ENCODE measurements around the gene OSER1.

Gene OSER1

DNA sequence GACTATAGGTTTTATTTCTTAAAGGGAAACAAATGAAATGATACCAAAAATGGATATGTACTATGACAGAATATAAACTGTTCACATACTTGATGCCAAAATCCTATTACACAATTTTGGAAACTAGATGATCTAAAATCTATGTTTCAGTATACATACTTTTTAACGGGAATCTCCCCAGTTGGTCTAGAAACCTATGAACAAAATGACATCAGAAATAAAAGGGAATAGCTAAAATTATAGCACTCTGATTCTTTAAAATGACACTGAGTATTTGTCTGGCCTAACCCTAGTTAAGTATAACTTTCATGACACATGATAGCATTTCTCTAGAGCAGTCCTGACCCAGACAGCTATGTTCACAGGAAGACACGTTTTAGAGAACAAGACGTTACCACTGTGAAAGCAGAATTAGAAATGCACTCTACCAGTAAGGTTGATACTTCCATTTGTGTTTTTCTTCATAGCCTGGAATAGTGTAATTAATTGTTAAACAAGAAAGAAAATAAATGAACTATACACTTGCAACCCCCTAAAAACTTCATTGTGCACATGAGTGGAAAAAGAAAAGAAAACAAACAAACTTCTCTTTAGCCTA is 3.3 kb downstream of the OSER1 start:
- CTCF ChIA-PET = interaction anchor here (1.1 to 1.7 kb wide), 5 partner anchors 8 to 104 kb away, joined by 3 to 5 read pairs (median 3); no protein-coding TSS in a partner anchor
- no peak overlapping the region for H3K4me3 ChIP-seq (ENCODE audit: low read depth, low read length)
- TF ChIP-seq, protein P1, sequence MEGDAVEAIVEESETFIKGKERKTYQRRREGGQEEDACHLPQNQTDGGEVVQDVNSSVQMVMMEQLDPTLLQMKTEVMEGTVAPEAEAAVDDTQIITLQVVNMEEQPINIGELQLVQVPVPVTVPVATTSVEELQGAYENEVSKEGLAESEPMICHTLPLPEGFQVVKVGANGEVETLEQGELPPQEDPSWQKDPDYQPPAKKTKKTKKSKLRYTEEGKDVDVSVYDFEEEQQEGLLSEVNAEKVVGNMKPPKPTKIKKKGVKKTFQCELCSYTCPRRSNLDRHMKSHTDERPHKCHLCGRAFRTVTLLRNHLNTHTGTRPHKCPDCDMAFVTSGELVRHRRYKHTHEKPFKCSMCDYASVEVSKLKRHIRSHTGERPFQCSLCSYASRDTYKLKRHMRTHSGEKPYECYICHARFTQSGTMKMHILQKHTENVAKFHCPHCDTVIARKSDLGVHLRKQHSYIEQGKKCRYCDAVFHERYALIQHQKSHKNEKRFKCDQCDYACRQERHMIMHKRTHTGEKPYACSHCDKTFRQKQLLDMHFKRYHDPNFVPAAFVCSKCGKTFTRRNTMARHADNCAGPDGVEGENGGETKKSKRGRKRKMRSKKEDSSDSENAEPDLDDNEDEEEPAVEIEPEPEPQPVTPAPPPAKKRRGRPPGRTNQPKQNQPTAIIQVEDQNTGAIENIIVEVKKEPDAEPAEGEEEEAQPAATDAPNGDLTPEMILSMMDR (IDR thresholded peaks at IDR 0.05; ENCODE audit: insufficient read depth, low read length, missing control alignments) = no peak

DNA sequence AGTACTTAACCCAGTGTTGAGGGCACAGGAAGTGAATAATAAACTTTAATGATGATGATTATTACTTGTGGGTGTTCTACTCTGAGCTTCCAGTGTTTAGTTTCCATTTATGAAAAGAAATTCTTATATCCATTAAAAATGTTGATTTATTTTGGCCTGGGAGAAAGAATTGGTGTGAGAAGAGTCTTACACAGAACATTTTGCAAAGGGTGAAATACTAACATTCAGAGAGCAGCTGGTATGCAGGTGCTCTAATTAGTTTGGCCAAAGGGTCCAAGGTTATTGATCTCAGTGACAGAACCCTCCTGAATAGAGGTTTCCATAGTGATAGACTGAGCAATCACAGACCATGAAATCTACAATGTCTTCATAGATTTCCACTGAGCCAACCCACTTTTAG is 4.4 kb downstream of the OSER1 start:
- POLR2A ChIA-PET = no interaction called here
- DNase-seq (ENCODE audit: low read depth, low spot score) = no peak
- H3K4me3 ChIP-seq (ENCODE audit: low read depth, low read length) = no peak overlapping the region
- CTCF ChIA-PET = interaction anchor here (0.8 to 1.7 kb wide), 6 partner anchors 9 to 105 kb away, joined by 3 to 5 read pairs (median 4); no protein-coding TSS in a partner anchor
- TF ChIP-seq, protein P1 (IDR thresholded peaks at IDR 0.05; ENCODE audit: insufficient read depth, low read length, missing control alignments) = no peak

More for the DNA sequence above, 3.3 kb downstream of the OSER1 start:
- no peak for DNase-seq (ENCODE audit: low read depth, low spot score)
- POLR2A ChIA-PET = no interaction called here

DNA sequence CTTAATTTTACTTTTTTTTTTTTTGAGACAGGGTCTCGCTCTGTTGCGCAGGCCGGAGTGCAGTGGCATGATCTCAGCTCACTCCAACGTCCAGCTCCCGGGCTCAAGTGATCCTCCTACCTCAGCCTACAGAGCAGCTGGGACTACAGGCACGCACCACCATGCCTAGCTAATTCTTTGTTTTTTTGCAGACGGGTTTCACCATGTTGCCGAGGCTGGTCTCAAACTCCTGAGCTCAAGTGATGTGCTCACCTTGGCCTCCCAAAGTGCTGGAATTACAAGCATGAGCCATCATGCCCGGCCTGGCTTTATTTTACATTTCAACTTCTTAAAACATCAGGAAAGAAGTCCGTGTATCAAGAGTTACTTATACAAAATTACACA is 5.7 kb downstream of the OSER1 start:
- H3K4me3 ChIP-seq (ENCODE audit: low read depth, low read length) = no peak overlapping the region
- TF ChIP-seq, protein P1 (IDR thresholded peaks at IDR 0.05; ENCODE audit: insufficient read depth, low read length, missing control alignments) = no peak
- ChIA-PET POLR2A (no interaction called here), CTCF (interaction anchor here (1.1 to 1.5 kb wide), 2 partner anchors 11 to 106 kb away, joined by 4 read pairs; partner anchors contain the start of gene FITM2)
- no peak for DNase-seq (ENCODE audit: low read depth, low spot score)

DNA sequence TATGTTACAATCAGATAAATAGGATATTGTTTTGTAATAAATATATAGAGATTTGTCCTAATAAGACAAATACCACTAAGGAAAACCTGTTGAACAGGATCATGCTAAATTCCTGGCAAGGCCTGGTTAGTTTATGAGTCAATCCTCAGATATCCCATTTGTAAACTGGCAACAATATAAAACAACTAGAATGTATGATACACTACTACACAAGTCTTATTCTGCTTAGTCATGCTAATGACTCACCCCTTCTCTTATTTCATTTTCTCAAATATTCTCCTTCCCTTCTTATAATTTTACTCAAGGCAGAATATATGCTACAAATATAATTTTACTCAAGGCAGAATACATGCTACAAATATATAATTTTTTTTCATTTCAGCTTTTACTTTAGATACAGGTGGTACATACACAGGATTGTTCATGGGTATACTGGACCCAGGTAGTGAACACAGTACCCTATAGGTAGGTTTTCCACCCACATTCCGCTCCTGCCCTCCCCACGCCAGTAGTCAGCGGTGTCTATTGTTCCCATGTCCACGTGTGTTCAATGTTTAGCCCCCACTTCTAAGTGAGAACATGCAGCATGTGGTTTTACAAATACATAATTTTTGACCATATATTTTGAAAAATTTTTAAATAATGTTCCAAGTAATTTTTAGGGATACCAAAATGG is 6.3 kb downstream of the OSER1 start:
- CTCF ChIA-PET = interaction anchor here (1.1 to 1.5 kb wide), 2 partner anchors 11 to 107 kb away, joined by 4 read pairs; partner anchors contain the start of gene FITM2
- TF ChIP-seq, protein P1 (IDR thresholded peaks at IDR 0.05; ENCODE audit: insufficient read depth, low read length, missing control alignments) = no peak
- POLR2A ChIA-PET = no interaction called here
- peak; percentile 81 for DNase-seq (ENCODE audit: low read depth, low spot score)
- H3K4me3 ChIP-seq (ENCODE audit: low read depth, low read length) = 0 out of 2 replicates have a peak overlapping the region, but pooled peaks have one; percentile 1

DNA sequence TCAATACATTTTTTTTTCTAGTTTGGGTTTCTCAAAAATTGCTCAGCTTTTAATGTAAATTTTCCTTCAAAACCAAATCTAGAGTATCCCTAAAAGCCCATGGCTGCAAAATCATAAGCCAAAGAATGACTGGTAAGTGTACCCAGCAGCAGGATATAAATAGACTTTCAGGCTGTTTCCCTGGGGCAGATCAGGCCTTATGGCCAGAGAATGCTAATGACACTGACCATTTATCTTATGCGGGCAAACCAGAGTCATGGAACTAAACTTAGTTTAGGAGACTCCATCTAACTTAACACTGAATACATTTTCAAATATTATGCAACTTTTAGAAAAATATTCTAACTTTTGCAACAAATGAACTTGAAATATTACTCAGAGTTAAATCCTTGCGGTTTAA is 7.4 kb downstream of the OSER1 start:
- ChIA-PET CTCF (interaction anchor here (0.9 to 2.0 kb wide), 5 partner anchors 9 to 87 kb away, joined by 4 to 21 read pairs (median 5); no protein-coding TSS in a partner anchor), POLR2A (no interaction called here)
- TF ChIP-seq, protein P1 (IDR thresholded peaks at IDR 0.05; ENCODE audit: insufficient read depth, low read length, missing control alignments) = no peak
- no peak overlapping the region for H3K4me3 ChIP-seq (ENCODE audit: low read depth, low read length)
- no peak for DNase-seq (ENCODE audit: low read depth, low spot score)

DNA sequence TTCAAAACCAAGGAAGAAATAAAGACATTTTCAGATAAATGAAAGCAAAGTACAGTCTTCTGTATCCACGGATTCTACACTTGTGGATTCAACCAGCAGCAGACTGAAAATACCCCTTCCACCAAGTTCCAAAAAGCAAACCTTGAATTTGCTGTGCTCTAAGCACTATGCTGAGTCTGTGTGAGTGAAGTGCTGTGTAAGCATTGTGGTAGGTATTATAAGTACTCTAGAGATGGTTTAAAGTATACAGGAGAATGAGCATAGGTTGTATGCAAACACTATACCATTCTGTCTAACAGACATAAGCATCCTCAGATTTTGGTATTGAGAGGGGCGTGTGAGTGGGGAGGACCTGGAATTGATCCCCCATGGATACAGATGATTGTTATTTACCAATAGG is 9.6 kb downstream of the OSER1 start:
- no peak overlapping the region for H3K4me3 ChIP-seq (ENCODE audit: low read depth, low read length)
- CTCF ChIA-PET = no interaction called here
- DNase-seq (ENCODE audit: low read depth, low spot score) = no peak
- POLR2A ChIA-PET = no interaction called here
- TF ChIP-seq, protein P1 (IDR thresholded peaks at IDR 0.05; ENCODE audit: insufficient read depth, low read length, missing control alignments) = no peak

Data from AG04449 (cell line).